Embryonic facial prominence (tissue), 1 donor: Measurements from ENCODE around the gene MGAT5.

Experiments used
- DNase-seq: peaks from one replicate; pipeline ENCODE4 v3.0.0-alpha.2; 2016; ENCODE audit errors: extremely low spot score

Gene MGAT5

GRCh38 chr2:134231301-134231964 is 22.4 kb upstream of the MGAT5 start:
- no peak for DNase-seq

- DNase-seq, result no peak
Measured at GRCh38 chr2:134231965-134232340, 21.9 kb upstream of the MGAT5 start.

- DNase-seq, result no peak
Measured at GRCh38 chr2:134232461-134232860, 21.4 kb upstream of the MGAT5 start.

- DNase-seq, result no peak
Measured at GRCh38 chr2:134232868-134233727, 20.8 kb upstream of the MGAT5 start.

- DNase-seq, result no peak
Measured at GRCh38 chr2:134233728-134234136, 20.1 kb upstream of the MGAT5 start.

GRCh38 chr2:134234535-134234934 is 19.3 kb upstream of the MGAT5 start:
- DNase-seq, result no peak

- DNase-seq, result no peak
Measured at GRCh38 chr2:134235510-134236144, 18.2 kb upstream of the MGAT5 start.

GRCh38 chr2:134238371-134238770 is 15.5 kb upstream of the MGAT5 start:
- no peak for DNase-seq

GRCh38 chr2:134240061-134240460 is 13.8 kb upstream of the MGAT5 start:
- no peak for DNase-seq

GRCh38 chr2:134241911-134242310 is 12.0 kb upstream of the MGAT5 start:
- no peak for DNase-seq

GRCh38 chr2:134243244-134243643 is 10.6 kb upstream of the MGAT5 start:
- no peak for DNase-seq

- DNase-seq, result no peak
Measured at GRCh38 chr2:134244086-134244485, 9.8 kb upstream of the MGAT5 start.

GRCh38 chr2:134244587-134244986 is 9.3 kb upstream of the MGAT5 start:
- DNase-seq, result no peak

GRCh38 chr2:134245340-134245984 is 8.4 kb upstream of the MGAT5 start:
- peak; percentile 32 for DNase-seq

GRCh38 chr2:134246154-134246874 is 7.6 kb upstream of the MGAT5 start:
- no peak for DNase-seq

GRCh38 chr2:134247679-134248078 is 6.2 kb upstream of the MGAT5 start:
- no peak for DNase-seq

GRCh38 chr2:134248913-134249312 is 5.0 kb upstream of the MGAT5 start:
- no peak for DNase-seq

- no peak for DNase-seq
Measured at GRCh38 chr2:134249755-134250154, 4.1 kb upstream of the MGAT5 start.

- no peak for DNase-seq
Measured at GRCh38 chr2:134250840-134251461, 2.9 kb upstream of the MGAT5 start.

- DNase-seq, result no peak
Measured at GRCh38 chr2:134252092-134252750, 1.7 kb upstream of the MGAT5 start.
